ENCODE data around the gene GAGE2A. TPM values are rescaled to one million over a fixed set of nuclear protein-coding genes. Genes with fewer than 3 reads are reported as not detected.
A peak's percentile ranks its signal among the peaks of the same experiment; 100 is the strongest.
"Not testable (repeated sequence)": the region's sequence is repeated elsewhere in the genome, so short reads cannot be mapped to it uniquely, and the experiment has no call there.

The GAGE2A gene
- not detected for total RNA-seq (ENCODE audit: insufficient read depth, low replicate concordance)

DNA sequence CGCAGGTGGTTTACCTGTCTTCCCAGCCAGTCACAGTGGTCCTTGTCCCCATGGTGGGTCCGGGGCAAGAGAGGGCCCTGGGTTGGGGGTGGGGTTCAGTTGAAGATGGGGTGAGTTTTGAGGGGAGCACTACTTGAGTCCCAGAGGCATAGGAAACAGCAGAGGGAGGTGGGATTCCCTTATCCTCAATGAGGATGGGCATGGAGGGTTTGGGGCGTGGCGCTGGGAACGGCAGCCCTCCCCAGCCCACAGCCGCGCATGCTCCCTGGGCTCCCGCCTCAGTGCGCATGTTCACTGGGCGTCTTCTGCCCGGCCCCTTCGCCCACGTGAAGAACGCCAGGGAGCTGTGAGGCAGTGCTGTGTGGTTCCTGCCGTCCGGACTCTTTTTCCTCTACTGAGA lies at the start of gene GAGE2A:
Gene GAGE2A, plus strand, starts transcription at position 301 of the 400 bp plus-strand sequence. CDS start 1,155 bp downstream, outside the sequence.
- DNase-seq (ENCODE audit: low spot score) = not testable (repeated sequence)

DNA sequence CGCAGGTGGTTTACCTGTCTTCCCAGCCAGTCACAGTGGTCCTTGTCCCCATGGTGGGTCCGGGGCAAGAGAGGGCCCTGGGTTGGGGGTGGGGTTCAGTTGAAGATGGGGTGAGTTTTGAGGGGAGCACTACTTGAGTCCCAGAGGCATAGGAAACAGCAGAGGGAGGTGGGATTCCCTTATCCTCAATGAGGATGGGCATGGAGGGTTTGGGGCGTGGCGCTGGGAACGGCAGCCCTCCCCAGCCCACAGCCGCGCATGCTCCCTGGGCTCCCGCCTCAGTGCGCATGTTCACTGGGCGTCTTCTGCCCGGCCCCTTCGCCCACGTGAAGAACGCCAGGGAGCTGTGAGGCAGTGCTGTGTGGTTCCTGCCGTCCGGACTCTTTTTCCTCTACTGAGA lies 47.9 kb upstream of the GAGE2A start, which contains the start of gene GAGE12D:
Gene GAGE12D, plus strand, starts transcription at position 301 of the 400 bp plus-strand sequence. CDS start 1,155 bp downstream, outside the sequence.
- DNase-seq (ENCODE audit: low spot score) = not testable (repeated sequence)

DNA sequence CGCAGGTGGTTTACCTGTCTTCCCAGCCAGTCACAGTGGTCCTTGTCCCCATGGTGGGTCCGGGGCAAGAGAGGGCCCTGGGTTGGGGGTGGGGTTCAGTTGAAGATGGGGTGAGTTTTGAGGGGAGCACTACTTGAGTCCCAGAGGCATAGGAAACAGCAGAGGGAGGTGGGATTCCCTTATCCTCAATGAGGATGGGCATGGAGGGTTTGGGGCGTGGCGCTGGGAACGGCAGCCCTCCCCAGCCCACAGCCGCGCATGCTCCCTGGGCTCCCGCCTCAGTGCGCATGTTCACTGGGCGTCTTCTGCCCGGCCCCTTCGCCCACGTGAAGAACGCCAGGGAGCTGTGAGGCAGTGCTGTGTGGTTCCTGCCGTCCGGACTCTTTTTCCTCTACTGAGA lies 38.3 kb upstream of the GAGE2A start, which contains the start of gene GAGE12E:
Gene GAGE12E, plus strand, starts transcription at position 301 of the 400 bp plus-strand sequence. CDS start 1,155 bp downstream, outside the sequence.
- not testable (repeated sequence) for DNase-seq (ENCODE audit: low spot score)

- not testable (repeated sequence) for DNase-seq (ENCODE audit: low spot score)
These were observed 28.8 kb upstream of the GAGE2A start, which contains the start of gene GAGE12F for GRCh38 chrX:49560542-49560941. TSS of gene GAGE12F (plus strand) at chrX:49560842. CDS start at chrX:49561997, 1,155 bp downstream.

- not testable (repeated sequence) for DNase-seq (ENCODE audit: low spot score)
These were observed 20.6 kb upstream of the GAGE2A start for GRCh38 chrX:49568728-49569127.

DNA sequence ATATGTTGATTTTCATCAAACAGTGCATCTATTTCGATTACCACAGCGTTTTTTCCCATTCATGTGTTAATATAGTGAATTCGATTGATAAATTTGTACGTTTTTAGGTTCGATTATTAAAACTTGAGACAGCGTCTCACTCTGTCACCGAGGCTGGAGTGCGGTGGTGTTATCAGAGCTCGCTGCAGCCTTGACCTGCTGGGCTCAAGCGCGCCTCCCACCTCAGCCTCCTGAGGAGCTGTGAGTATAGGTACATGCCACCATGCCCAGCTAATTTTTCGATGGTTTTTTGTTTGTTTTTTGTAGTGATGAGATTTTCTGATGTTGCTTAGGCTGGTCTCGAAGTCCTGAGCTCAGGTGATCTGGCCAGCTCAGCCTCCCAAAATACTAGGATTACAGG lies 20.1 kb upstream of the GAGE2A start:
- not testable (repeated sequence) for DNase-seq (ENCODE audit: low spot score)

DNA sequence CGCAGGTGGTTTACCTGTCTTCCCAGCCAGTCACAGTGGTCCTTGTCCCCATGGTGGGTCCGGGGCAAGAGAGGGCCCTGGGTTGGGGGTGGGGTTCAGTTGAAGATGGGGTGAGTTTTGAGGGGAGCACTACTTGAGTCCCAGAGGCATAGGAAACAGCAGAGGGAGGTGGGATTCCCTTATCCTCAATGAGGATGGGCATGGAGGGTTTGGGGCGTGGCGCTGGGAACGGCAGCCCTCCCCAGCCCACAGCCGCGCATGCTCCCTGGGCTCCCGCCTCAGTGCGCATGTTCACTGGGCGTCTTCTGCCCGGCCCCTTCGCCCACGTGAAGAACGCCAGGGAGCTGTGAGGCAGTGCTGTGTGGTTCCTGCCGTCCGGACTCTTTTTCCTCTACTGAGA lies 19.2 kb upstream of the GAGE2A start, which contains the start of gene GAGE12G:
Gene GAGE12G, plus strand, starts transcription at position 301 of the 400 bp plus-strand sequence. CDS start 1,155 bp downstream, outside the sequence.
- not testable (repeated sequence) for DNase-seq (ENCODE audit: low spot score)

GRCh38 chrX:49579649-49580048 lies 9.6 kb upstream of the GAGE2A start, which contains the start of gene GAGE12H:
TSS of gene GAGE12H (plus strand) at chrX:49579949. CDS start at chrX:49581104, 1,155 bp downstream.
- not testable (repeated sequence) for DNase-seq (ENCODE audit: low spot score)

GRCh38 chrX:49589769-49590478 lies 628 bp downstream of the GAGE2A start:
- not testable (repeated sequence) for DNase-seq (ENCODE audit: low spot score)

DNA sequence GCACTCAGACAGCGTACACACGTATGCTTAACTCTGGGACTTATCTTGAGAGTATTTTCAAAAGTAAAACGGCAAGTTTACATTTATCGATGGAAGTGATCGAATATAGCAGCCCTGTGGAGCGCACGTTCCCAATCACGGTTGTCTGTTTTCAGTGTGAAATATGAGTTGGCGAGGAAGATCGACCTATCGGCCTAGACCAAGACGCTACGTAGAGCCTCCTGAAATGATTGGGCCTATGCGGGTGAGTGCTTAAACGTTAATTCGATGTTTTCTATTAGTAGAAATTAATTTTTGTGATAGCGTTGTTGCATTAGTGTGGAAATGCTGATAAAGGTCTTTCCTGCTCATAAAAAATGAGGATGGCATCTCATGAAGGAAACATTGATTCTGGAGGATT lies 1.2 kb downstream of the GAGE2A start:
- DNase-seq (ENCODE audit: low spot score) = not testable (repeated sequence)

- DNase-seq (ENCODE audit: low spot score) = not testable (repeated sequence)
These were observed 9.4 kb downstream of the GAGE2A start, which contains the start of gene GAGE1 for GRCh38 chrX:49598720-49599119. TSS of gene GAGE1 (plus strand) at chrX:49599020. CDS start at chrX:49600175, 1,155 bp downstream.

DNA sequence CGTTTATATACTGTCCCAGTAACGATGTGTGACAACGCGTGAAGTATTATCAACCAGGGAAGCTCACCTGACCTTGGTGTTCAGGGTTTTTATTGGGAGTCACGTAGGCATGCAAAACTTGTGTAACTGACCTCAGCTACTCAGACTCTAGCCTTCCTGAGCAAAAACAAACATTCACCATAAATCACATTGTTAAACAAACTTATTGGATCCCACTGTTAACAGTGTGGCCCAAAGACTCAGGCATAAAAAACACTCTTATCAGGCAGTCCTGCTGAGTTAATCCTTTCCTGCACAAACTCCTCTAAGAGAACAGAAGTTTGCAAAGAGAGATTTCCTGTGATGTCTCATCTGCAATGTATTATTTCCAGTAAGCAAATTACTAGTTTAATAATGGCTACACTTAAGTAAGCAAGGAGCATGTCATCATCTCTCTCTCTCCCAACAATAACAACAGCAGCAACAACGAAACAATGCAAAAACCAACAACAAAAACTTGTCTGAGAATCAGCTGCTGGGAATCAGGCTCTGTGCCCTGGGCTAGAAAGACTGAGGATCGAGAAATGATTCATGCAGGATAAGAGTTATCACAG lies 21.5 kb downstream of the GAGE2A start:
- peak; percentile 76 for DNase-seq (ENCODE audit: low spot score)

GRCh38 chrX:49618574-49618973 lies 29.3 kb downstream of the GAGE2A start:
- no peak for DNase-seq (ENCODE audit: low spot score)

DNA sequence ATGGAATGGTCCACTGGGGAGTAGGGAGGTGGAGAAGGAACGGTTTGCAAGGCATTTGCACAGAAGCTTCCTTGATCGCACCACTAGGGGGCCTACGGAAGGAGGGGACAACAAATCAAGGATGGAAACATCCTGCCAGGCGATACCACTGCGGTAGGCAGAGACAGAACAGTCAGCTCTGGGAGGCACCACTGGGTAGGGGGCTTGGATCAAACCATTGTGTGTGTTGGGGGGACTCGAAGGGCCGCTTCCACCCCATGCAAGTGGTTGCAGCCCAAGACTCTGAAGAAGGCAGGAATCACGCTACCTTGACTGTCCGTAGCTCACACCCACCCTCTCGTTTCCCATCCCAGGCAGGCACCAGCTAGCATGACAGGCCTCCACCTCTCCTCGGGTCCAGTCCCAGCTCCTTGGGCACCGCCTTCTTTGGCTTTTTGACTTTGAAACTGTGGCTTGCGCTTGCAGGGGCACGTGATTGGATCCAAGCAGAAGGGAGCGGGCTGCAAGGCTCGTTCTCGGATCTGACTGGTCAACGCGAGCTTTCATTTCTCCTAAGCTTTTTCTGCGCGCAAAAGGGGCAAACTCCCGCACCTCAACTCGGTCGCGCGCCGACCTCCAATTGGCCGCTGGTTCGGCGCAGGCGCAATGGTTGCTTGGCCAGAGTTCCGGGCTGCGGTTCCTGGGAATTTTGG lies 37.9 kb downstream of the GAGE2A start:
- DNase-seq (ENCODE audit: low spot score) = no peak

DNA sequence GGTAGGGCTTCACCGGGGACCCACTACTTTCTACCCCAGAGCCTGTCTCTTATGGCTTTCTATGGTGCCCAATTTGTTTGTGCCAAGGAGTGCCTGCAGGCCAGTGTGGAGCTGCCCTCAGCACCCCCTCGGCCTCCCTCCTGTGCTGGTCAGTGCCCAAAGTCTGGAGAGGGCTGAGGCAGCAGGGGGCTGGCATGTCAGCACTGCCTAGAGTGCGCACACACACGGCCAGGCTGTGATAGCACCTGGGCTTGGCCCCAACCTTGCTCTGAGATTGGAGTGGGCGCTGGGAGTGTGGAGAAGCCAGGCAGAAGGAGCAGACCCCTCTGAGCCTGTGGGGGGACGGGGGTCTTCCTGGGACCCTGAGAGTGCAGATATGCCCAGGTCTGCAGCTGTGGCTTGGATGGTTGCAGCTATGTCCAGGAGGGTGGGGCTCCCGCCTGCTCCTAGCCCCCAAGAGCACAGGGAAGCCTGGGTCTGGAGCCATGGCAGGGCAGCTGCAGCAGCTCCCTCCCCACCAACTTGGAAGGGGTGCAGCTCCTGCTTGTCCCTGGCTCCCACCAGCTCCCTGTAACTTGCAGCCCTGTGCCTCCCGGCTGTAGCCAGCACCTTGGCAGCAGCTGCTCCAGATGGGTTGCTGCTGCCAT lies 55.8 kb downstream of the GAGE2A start:
- no peak for DNase-seq (ENCODE audit: low spot score)

Other genes with a start within 250 kb of the GAGE2A start
- not detected for gene GAGE12C, start 57.3 kb upstream of the GAGE2A start, total RNA-seq (ENCODE audit: insufficient read depth, low replicate concordance)
- gene GAGE12D, start 47.8 kb upstream of the GAGE2A start, total RNA-seq (ENCODE audit: insufficient read depth, low replicate concordance) = not detected
- not detected for gene GAGE12E, start 38.2 kb upstream of the GAGE2A start, total RNA-seq (ENCODE audit: insufficient read depth, low replicate concordance)
- gene GAGE12F, start 28.7 kb upstream of the GAGE2A start, total RNA-seq (ENCODE audit: insufficient read depth, low replicate concordance) = not detected
- not detected for gene GAGE12G, start 19.1 kb upstream of the GAGE2A start, total RNA-seq (ENCODE audit: insufficient read depth, low replicate concordance)
- gene GAGE12H, start 9.5 kb upstream of the GAGE2A start, total RNA-seq (ENCODE audit: insufficient read depth, low replicate concordance) = not detected
- 1.4 TPM for gene GAGE1, start 9.5 kb downstream of the GAGE2A start, total RNA-seq (ENCODE audit: insufficient read depth, low replicate concordance)
- gene PAGE1, start 106.5 kb downstream of the GAGE2A start, total RNA-seq (ENCODE audit: insufficient read depth, low replicate concordance) = not detected
- 2.6 TPM for gene PAGE4, start 239.8 kb downstream of the GAGE2A start, total RNA-seq (ENCODE audit: insufficient read depth, low replicate concordance)